IgD-negative memory B cell (primary cell): ENCODE measurements around the gene DONSON. TPM values are rescaled to one million over a fixed set of nuclear protein-coding genes. Genes with fewer than 3 reads are reported as not detected.
"Not testable (repeated sequence)": the region's sequence is repeated elsewhere in the genome, so short reads cannot be mapped to it uniquely, and the experiment has no call there.

Experiments
- H3K27ac Mint-ChIP-seq, 3 donors: one replicate each; pipeline ENCODE4 v1.8.0; 2020 to 2022; ENCODE audit warnings: mild to moderate bottlenecking in 3 of 3, mixed read lengths in 3 of 3, moderate library complexity in 1 of 3
- H3K27me3 Mint-ChIP-seq: one replicate; pipeline ENCODE4 v1.8.0; 2021; ENCODE audit warnings: mixed read lengths
- H3K36me3 Mint-ChIP-seq: one replicate; pipeline ENCODE4 v1.8.0; 2020; ENCODE audit warnings: mild to moderate bottlenecking, mixed read lengths
- H3K4me1 Mint-ChIP-seq, 3 donors: one replicate each; pipeline ENCODE4 v1.8.0; 2020 to 2022; ENCODE audit warnings: mixed read lengths in 3 of 3, mild to moderate bottlenecking in 1 of 3
- H3K4me3 Mint-ChIP-seq, 4 donors: one replicate each; pipeline ENCODE4 v1.8.0; 2020 to 2022; ENCODE audit warnings: mild to moderate bottlenecking in 4 of 4, mixed read lengths in 4 of 4, moderate library complexity in 3 of 4
- H3K9me3 Mint-ChIP-seq, 3 donors: one replicate each; pipeline ENCODE4 v1.8.0; 2020 to 2021; ENCODE audit warnings: mixed read lengths in 3 of 3, mild to moderate bottlenecking in 1 of 3
- polyA plus RNA-seq: library from polyadenylated mRNA; unstranded; fragments of 300-500 nt; fragmentation: Illumina TruSeq; gene quantifications from one replicate; pipeline ENCODE4 v1.2.3, GENCODE V29; 2021

DONSON gene
- polyA plus RNA-seq, 1 donor from 2014 or later, result 1.5 TPM

DNA sequence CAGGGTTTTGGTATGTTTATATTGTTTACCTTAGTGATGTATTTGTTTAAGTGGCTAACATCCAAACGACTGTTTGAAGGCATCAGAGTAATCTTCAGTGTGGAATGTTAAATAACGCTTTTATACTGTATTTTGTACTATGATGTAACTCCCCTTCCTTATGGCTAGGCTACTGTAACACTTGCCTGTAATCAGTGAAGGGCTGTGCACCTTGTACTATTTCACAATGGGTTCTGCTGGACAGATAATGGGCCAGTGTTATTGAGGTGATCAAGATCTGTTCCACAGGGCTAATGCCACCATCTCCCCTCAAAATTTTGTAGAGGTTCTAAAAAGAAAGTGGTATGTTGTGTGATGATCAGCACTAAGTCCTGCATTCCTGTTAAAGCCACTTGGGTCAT lies 11.7 kb downstream of the DONSON start:
- not testable (repeated sequence) for H3K4me1 Mint-ChIP-seq, H3K36me3 Mint-ChIP-seq, H3K9me3 Mint-ChIP-seq, H3K27me3 Mint-ChIP-seq, H3K27ac Mint-ChIP-seq, H3K4me3 Mint-ChIP-seq

DNA sequence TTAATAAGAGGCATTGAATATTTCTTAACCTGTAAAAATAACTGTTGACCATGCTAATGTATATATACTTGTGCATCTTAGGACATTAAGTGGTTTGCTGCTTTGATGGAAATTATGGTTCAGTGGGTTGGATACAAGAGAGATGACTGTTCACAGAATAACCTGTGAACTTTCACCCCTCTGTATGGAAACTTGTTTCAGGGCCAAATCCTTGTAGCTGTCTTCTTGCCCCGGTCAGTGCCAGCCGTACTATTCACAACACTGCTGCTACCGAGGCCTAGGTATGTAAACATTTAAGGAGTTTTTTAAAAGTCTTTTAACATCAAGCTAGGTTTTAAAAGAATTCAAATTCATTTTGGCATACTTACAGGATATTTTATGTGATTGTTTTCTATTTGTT lies 16.1 kb downstream of the DONSON start:
- Mint-ChIP-seq H3K36me3 (peaks cover 2% of the 10 kb centered on the region), H3K4me1 (no peaks in the 10 kb centered on the region), H3K27me3 (no peaks in the 10 kb centered on the region), H3K27ac (peak overlapping the region in 1 of 3 donors; percentile 23), H3K9me3 (no peaks in the 10 kb centered on the region), H3K4me3 (no peak overlapping the region)

DNA sequence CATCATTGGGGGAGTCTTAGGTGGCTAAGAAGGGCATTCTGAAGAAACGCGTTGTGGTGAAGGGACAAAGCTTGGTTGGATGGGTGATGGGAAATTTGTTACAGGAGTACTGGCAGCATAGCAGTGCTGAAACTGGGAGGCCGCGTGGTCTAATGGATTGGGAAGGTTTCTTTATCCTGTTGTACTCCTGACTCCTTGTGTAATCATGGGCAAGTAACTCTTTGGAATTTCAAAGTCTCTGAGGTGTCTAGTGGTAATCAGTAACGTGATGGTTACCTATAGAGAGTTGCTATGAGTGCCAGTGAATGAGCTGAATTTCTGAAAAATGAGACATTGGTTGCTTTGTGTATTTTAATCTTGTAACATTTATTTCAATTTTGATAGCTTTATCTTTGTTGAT lies 18.5 kb downstream of the DONSON start:
- no peak overlapping the region for H3K27ac Mint-ChIP-seq
- H3K4me3 Mint-ChIP-seq, result no peak overlapping the region
- peaks cover 2% of the 10 kb centered on the region for H3K36me3 Mint-ChIP-seq

DNA sequence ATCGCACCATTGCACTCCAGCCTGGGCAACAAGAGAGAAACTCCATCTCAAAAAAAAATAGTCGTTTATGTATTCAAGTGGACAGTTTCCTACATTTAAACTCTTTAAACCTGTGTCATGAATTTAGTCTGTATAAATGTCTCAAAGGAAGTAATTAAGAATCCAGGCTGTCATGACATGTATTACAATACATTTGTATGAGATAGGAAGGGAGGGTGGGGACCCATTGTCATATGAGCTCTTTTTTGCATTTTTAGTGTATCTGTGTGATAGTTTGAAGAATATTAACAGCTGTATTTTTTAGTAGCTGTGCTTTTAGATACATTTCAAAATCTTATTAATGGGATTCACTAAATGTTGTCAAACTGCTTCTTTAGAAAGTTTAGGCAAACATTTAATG lies 20.0 kb downstream of the DONSON start:
- Mint-ChIP-seq H3K27ac (no peak overlapping the region), H3K4me3 (no peak overlapping the region), H3K4me1 (peaks cover 0 to 4% (median 2%) of the 10 kb centered on the region in 3 donors), H3K9me3 (no peaks in the 10 kb centered on the region), H3K36me3 (peaks cover 2% of the 10 kb centered on the region), H3K27me3 (no peaks in the 10 kb centered on the region)

More for the DNA sequence above, 18.5 kb downstream of the DONSON start:
- H3K4me1 Mint-ChIP-seq, result no peaks in the 10 kb centered on the region
- H3K27me3 Mint-ChIP-seq, result no peaks in the 10 kb centered on the region
- no peaks in the 10 kb centered on the region for H3K9me3 Mint-ChIP-seq

DNA sequence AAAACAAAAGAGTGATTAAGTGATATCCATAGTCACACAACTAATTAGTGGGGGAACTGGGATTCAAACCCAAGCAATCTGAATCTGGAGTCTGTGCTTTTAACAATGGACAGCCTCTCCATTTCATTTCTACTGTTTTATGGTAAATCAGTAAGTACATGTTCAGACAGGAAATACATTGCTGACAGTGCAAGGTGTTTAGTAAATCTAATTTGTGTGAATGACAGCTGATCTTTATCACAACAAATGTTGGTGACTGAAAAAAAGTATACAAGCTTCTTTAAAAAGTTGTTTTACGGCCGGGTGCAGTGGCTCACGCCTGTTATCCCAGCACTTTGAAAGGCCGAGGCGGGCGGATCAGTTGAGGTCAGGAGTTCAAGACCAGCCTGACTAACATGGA lies 20.6 kb downstream of the DONSON start:
- Mint-ChIP-seq H3K27me3 (no peaks in the 10 kb centered on the region), H3K27ac (no peak overlapping the region), H3K4me1 (peaks cover 0 to 5% (median 4%) of the 10 kb centered on the region in 3 donors), H3K36me3 (peaks cover 2% of the 10 kb centered on the region), H3K9me3 (no peaks in the 10 kb centered on the region), H3K4me3 (no peak overlapping the region)

DNA sequence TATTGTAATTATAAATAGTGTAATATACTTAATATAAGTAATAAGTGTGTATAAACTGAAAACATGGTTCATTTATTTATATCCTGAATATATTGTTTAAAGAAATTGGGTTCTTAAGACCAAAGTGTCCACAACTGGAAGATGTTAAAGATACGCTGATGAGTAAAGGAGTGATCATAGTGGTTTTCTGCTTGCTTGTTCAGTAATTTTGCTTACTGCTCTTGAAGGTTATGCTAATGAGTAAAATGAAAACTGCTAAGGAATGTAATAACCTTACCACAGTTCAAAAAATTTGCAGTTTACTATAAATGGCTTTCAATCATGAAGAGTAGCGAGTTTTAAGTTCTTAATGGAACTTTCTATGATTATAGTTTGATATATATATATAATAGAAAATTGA lies 22.0 kb downstream of the DONSON start:
- Mint-ChIP-seq H3K27me3 (no peaks in the 10 kb centered on the region), H3K36me3 (no peaks in the 10 kb centered on the region), H3K27ac (no peak overlapping the region), H3K4me1 (peaks cover 0 to 6% (median 4%) of the 10 kb centered on the region in 3 donors), H3K4me3 (no peak overlapping the region), H3K9me3 (no peaks in the 10 kb centered on the region)

DNA sequence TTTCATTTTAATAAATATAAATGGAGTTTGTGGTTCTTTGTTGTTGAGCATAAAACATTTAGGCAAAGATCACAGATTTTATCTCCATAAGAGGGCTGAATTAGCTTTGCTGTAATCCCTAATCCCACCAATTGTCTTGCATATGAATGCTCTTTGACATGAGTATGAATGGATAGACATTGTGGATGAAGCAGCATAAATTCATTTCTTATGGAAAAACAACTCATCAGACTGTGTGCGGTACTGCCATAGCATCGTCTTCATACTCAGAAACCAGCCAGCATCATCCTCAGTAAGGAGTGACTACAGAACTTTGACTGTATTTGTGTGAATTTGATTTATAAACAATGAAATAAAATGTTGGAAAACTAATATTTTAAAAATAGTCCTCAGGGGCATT lies 26.1 kb downstream of the DONSON start:
- peaks cover 8 to 18% (median 9%) of the 10 kb centered on the region in 3 donors for H3K4me1 Mint-ChIP-seq
- no peak overlapping the region for H3K4me3 Mint-ChIP-seq
- H3K36me3 Mint-ChIP-seq, result peaks cover 5% of the 10 kb centered on the region
- no peaks in the 10 kb centered on the region for H3K27me3 Mint-ChIP-seq
- H3K27ac Mint-ChIP-seq, result no peak overlapping the region
- H3K9me3 Mint-ChIP-seq, result no peaks in the 10 kb centered on the region

DNA sequence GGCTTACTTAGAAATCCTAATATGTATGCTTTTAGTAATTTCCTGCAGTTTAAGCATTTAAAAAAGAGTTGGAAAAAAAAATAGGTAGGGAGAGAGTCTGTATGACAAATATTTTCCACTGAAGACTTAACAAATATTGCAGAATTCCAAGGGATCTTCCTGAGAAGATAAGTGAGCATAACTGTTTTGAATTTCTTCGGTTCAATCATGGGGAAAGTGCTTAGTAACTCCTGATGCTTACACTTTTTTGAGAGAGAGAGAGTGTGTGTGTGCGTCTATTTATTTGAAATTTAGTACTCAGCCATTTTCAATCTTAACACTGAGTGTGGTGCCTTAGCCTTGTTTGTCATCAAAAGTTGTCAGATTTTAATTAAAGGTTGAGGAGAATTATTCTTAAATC lies 27.1 kb downstream of the DONSON start:
- Mint-ChIP-seq H3K36me3 (peaks cover 8% of the 10 kb centered on the region), H3K27ac (peak overlapping the region in 2 of 3 donors; percentile 75 to 88), H3K4me1 (peaks cover 12 to 18% (median 13%) of the 10 kb centered on the region in 3 donors), H3K27me3 (no peaks in the 10 kb centered on the region), H3K4me3 (no peak overlapping the region), H3K9me3 (no peaks in the 10 kb centered on the region)

DNA sequence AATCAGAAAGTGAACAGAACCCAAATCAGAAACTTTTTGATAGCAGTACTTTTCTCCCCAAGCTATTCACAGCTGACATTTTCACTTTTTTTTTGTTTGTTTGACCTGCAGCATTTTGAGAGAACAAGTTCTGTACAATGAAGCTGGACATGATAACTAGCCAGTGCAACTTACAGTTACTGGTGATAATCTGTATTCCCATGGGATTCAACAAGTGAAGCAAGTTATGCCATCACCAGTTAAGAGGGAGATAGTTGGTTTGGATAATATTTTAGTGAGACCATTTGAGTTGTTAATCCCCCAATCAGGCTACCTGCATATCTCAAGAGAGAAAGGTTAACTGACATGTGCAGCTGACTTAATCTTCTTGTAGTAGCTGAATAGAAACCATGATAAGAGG lies 27.5 kb downstream of the DONSON start:
- Mint-ChIP-seq H3K36me3 (peaks cover 8% of the 10 kb centered on the region), H3K27me3 (no peaks in the 10 kb centered on the region), H3K4me1 (peaks cover 12 to 22% (median 16%) of the 10 kb centered on the region in 3 donors), H3K27ac (peak overlapping the region in 2 of 3 donors; percentile 75 to 88), H3K9me3 (peaks cover 0 to 2% (median 0%) of the 10 kb centered on the region in 3 donors), H3K4me3 (no peak overlapping the region)

DNA sequence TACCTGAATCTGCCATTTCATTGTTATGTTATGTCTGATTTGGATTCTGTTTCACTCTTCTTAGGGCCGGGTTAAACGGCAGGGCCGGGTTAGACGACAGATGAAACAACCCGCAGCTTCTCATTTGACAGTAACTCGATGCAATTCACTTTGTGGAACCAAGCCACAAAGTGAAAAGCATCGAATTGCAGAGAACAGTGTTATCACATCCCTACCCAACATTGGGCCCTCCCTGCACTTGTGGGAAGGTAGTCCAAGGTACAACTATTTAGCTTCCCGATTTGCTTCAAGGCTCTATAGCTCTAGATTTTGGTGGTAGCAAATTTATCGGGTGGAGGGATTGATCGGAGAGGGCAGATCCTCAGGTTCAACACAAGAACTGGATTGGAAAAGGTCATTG lies 28.7 kb downstream of the DONSON start:
- peaks cover 8% of the 10 kb centered on the region for H3K36me3 Mint-ChIP-seq
- peaks cover 0 to 2% (median 0%) of the 10 kb centered on the region in 3 donors for H3K9me3 Mint-ChIP-seq
- H3K27ac Mint-ChIP-seq, result no peak overlapping the region
- no peak overlapping the region for H3K4me3 Mint-ChIP-seq
- no peaks in the 10 kb centered on the region for H3K27me3 Mint-ChIP-seq
- H3K4me1 Mint-ChIP-seq, result peaks cover 16 to 27% (median 21%) of the 10 kb centered on the region in 3 donors

DNA sequence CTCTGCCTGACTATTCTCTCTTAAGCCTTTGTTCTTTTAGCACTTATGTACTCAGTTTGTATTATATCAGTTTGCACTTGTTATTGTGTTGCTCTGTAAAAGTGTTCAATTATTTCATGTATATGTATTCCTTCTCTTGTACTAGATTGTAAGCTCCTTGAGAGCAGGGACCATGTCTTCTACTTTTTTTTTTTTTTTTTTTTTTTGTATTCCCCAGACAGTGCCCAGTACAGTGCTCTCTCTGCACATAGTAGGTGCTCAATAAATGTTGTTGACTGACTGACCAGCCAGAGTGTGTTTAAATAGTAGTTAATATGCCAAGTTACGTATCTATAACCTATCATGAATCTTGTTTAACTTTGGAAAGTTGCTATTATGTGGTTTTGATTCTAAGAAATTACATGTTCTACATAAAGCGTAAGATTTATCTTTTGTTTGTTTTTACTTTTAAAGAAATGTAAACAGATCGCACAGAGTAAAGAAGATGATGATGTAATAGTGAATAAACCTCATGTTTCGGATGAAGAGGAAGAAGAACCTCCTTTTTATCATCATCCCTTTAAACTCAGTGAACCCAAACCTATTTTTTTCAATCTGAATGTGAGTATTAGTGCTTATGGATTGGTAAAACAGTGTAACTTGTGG lies 29.6 kb downstream of the DONSON start:
- peaks cover 10% of the 10 kb centered on the region for H3K36me3 Mint-ChIP-seq
- H3K9me3 Mint-ChIP-seq, result peaks cover 0 to 2% (median 0%) of the 10 kb centered on the region in 3 donors
- peaks cover 18 to 27% (median 25%) of the 10 kb centered on the region in 3 donors for H3K4me1 Mint-ChIP-seq
- no peaks in the 10 kb centered on the region for H3K27me3 Mint-ChIP-seq
- no peak overlapping the region for H3K27ac Mint-ChIP-seq
- peak overlapping the region in 1 of 4 donors; percentile 1 for H3K4me3 Mint-ChIP-seq

DNA sequence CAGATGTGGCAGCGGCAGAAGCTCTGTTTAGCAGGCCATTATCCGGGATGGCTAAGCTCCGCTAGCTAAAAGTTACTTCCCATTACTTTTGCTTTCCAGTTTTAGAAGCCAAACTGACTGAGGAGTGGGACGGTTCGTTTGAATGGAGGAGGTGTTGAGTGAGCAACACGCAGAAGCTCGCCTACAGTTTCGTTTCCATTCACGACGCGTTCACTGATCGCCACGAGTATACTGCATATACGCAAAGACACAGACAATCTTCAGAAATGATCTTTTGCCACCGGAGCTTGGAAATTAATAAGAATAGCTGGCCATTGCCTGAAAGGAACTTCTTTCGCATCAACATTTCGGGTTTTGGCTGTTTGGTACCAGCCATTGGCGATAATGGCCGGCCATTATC lies 31.0 kb downstream of the DONSON start:
- H3K4me1 Mint-ChIP-seq, result peaks cover 15 to 26% (median 22%) of the 10 kb centered on the region in 3 donors
- peaks cover 0 to 2% (median 0%) of the 10 kb centered on the region in 3 donors for H3K9me3 Mint-ChIP-seq
- H3K4me3 Mint-ChIP-seq, result no peak overlapping the region
- H3K27ac Mint-ChIP-seq, result no peak overlapping the region
- H3K36me3 Mint-ChIP-seq, result peaks cover 16% of the 10 kb centered on the region
- H3K27me3 Mint-ChIP-seq, result no peaks in the 10 kb centered on the region

DNA sequence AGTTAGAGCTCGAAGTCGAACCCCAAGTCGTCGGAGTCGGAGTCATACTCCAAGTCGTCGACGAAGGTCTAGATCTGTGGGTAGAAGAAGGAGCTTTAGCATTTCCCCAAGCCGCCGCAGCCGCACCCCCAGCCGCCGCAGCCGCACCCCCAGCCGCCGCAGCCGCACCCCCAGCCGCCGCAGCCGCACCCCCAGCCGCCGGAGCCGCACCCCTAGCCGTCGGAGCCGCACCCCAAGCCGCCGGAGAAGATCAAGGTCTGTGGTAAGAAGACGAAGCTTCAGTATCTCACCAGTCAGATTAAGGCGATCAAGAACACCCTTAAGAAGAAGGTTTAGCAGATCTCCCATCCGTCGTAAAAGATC lies 33.5 kb downstream of the DONSON start:
- Mint-ChIP-seq H3K4me3 (peak overlapping the region in 1 of 4 donors; percentile 25), H3K27me3 (no peaks in the 10 kb centered on the region), H3K4me1 (peaks cover 16 to 23% (median 16%) of the 10 kb centered on the region in 3 donors), H3K27ac (peak overlapping the region in 1 of 3 donors; percentile 16), H3K9me3 (peaks cover 0 to 2% (median 0%) of the 10 kb centered on the region in 3 donors), H3K36me3 (peaks cover 21% of the 10 kb centered on the region)

DNA sequence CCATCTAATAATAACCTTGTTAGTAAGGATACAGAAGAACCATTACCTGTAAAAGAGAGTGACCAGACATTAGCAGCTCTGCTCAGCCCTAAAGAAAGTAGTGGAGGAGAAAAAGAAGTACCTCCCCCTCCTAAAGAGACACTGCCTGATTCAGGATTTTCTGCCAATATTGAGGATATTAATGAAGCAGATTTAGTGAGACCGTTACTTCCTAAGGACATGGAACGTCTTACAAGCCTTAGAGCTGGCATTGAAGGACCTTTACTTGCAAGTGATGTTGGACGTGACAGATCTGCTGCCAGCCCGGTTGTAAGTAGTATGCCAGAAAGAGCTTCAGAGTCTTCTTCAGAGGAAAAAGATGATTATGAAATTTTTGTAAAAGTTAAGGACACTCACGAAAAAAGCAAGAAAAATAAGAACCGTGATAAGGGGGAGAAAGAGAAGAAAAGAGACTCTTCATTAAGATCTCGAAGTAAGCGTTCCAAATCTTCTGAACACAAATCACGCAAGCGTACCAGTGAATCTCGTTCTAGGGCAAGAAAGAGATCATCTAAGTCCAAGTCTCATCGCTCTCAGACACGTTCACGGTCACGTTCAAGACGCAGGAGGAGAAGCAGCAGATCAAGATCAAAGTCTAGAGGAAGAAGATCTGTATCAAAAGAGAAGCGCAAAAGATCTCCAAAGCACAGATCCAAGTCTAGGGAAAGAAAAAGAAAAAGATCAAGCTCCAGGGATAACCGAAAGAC lies 34.1 kb downstream of the DONSON start:
- H3K36me3 Mint-ChIP-seq, result peaks cover 21% of the 10 kb centered on the region
- H3K27ac Mint-ChIP-seq, result peak overlapping the region in 2 of 3 donors; percentile 27 to 84
- H3K27me3 Mint-ChIP-seq, result no peaks in the 10 kb centered on the region
- peak overlapping the region in 2 of 4 donors; percentile 25 to 55 for H3K4me3 Mint-ChIP-seq
- peaks cover 0 to 2% (median 0%) of the 10 kb centered on the region in 3 donors for H3K9me3 Mint-ChIP-seq
- peaks cover 16 to 23% (median 16%) of the 10 kb centered on the region in 3 donors for H3K4me1 Mint-ChIP-seq

DNA sequence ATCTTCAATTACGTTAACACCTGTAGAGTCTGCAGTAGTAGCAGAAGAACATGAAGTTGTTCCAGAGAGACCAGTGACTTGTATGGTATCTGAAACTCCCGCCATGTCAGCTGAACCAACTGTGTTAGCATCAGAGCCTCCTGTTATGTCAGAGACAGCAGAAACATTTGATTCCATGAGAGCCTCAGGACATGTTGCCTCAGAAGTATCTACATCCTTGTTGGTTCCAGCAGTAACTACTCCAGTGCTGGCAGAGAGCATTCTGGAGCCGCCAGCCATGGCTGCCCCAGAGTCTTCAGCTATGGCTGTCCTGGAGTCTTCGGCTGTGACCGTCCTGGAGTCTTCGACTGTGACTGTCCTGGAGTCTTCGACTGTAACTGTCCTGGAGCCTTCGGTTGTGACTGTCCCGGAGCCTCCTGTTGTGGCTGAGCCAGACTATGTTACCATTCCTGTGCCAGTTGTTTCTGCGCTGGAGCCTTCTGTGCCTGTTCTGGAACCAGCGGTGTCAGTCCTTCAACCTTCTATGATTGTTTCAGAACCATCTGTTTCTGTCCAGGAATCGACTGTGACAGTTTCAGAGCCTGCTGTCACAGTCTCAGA lies 35.4 kb downstream of the DONSON start:
- peaks cover 10 to 24% (median 14%) of the 10 kb centered on the region in 3 donors for H3K4me1 Mint-ChIP-seq
- peak overlapping the region; percentile 34 to 64 (median 63) for H3K27ac Mint-ChIP-seq
- no peaks in the 10 kb centered on the region for H3K27me3 Mint-ChIP-seq
- H3K36me3 Mint-ChIP-seq, result peaks cover 18% of the 10 kb centered on the region
- no peak overlapping the region for H3K4me3 Mint-ChIP-seq
- peaks cover 0 to 2% (median 0%) of the 10 kb centered on the region in 3 donors for H3K9me3 Mint-ChIP-seq
